ENCODE measurements around the gene ANKS4B.

Gene ANKS4B

GRCh38 chr16:21203155-21203797 is 30.2 kb upstream of the ANKS4B start:
- TF ChIP-seq CTCF (IDR thresholded peaks at IDR 0.05) (no peak), ZFX (IDR thresholded peaks at IDR 0.05; ENCODE audit: borderline replicate concordance) (no peak)
- no peak overlapping the region for H3K27ac ChIP-seq

DNA sequence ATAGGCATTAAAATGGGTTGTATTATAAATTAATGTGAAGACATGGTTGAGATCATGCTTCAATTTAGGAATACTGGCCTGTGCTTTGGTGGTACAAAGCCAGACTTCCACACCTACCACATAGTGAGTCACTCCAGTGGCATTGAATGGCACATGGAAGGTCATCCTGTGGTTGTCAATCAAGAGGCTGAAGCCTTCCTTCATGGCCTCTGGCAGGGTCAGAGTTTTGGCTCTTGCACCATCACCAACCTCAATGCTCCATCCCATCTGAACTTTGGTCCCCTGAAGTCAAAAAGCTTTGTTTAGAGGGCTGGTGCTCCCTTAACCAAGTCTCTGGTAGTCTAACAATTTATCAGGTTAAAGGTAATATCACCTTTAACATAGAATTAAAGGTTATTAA is 28.2 kb upstream of the ANKS4B start:
- TF ChIP-seq CTCF (IDR thresholded peaks at IDR 0.05) (no peak), ZFX (IDR thresholded peaks at IDR 0.05; ENCODE audit: borderline replicate concordance) (no peak)
- H3K27ac ChIP-seq = no peak overlapping the region

DNA sequence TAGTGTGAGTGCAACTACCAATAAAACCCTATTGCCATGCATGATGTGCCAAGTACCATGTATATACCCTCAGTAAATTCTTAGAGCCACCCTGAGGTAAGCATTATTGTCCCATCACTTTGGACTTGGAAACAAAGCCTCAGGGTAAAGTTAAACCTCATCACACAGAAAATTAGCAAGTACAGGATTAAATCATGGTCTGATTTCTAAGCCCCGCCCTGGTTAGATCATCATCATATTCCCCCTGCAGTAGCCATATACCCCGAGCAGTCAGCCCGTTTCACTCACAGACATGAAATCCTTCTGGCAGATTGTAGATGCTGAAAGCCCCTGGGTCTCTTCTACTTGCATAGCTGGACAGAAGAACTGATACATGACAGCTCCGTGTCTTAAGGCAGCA is 26.9 kb upstream of the ANKS4B start:
- TF ChIP-seq CTCF (IDR thresholded peaks at IDR 0.05) (no peak), ZFX (IDR thresholded peaks at IDR 0.05; ENCODE audit: borderline replicate concordance) (no peak)

DNA sequence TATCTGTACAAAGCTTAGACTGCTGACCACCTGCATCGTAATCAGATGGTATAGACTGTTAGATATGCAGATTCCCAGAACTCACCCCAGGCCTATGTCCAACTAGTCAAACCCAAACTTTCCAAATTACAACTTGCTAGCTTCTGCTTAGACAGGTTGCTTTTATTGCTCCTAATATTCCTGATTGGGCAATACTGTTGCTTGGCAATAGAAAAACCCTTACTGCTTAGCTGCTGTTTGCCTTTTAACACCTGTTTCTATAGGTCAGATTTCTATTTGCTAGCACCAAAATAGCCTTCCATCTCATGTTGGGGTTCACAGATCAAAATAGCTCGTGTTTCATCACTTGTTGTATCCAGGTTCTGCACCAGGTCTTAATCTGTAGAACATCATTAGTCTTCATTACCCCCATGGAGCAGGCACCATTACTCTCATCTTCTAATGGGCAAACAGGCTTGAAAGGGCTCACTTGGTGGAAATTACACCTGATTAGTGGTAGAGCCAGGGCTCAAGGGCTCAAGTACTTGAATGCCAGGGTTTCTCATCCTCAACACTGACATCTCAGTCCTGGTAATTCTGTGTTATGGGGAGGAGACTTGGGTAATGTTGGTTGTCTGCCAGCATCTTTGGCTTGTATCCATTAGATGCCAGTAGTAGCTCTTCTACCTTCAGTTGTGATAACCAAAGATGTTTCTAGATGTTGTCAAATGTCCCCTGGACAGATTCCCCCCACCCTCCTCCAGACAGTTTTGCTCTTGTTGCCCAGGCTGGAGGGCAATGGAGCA is 24.9 kb upstream of the ANKS4B start:
- H3K27ac ChIP-seq = no peak overlapping the region
- TF ChIP-seq ZFX (IDR thresholded peaks at IDR 0.05; ENCODE audit: borderline replicate concordance) (no peak), CTCF (IDR thresholded peaks at IDR 0.05) (no peak)

More for the DNA sequence above, 26.9 kb upstream of the ANKS4B start:
- no peak overlapping the region for H3K27ac ChIP-seq

- TF ChIP-seq ZFX (IDR thresholded peaks at IDR 0.05; ENCODE audit: borderline replicate concordance) (no peak), CTCF (IDR thresholded peaks at IDR 0.05) (no peak)
Observed at GRCh38 chr16:21211486-21211885, 22.0 kb upstream of the ANKS4B start, which contains the start of gene ZP2. Gene ZP2, minus strand, starts transcription at chr16:21211574. Its CDS starts 27 bp downstream, at chr16:21211547.

GRCh38 chr16:21214086-21214485 is 19.4 kb upstream of the ANKS4B start:
- no peak overlapping the region for H3K27ac ChIP-seq
- no peak for TF ChIP-seq ZFX (IDR thresholded peaks at IDR 0.05; ENCODE audit: borderline replicate concordance)
- no peak for TF ChIP-seq CTCF (IDR thresholded peaks at IDR 0.05)

More at GRCh38 chr16:21211486-21211885, 22.0 kb upstream of the ANKS4B start, which contains the start of gene ZP2:
- H3K27ac ChIP-seq = no peak within 1 kb of the TSS

GRCh38 chr16:21217121-21217520 is 16.4 kb upstream of the ANKS4B start:
- no peak for TF ChIP-seq ZFX (IDR thresholded peaks at IDR 0.05; ENCODE audit: borderline replicate concordance)
- TF ChIP-seq CTCF (IDR thresholded peaks at IDR 0.05) = no peak

More at GRCh38 chr16:21217121-21217520, 16.4 kb upstream of the ANKS4B start:
- no peak overlapping the region for H3K27ac ChIP-seq
